ENCODE measurements around the gene TMEM132D.
"Not testable (repeated sequence)": the region's sequence is repeated elsewhere in the genome, so short reads cannot be mapped to it uniquely, and the experiment has no call there.

The TMEM132D gene

DNA sequence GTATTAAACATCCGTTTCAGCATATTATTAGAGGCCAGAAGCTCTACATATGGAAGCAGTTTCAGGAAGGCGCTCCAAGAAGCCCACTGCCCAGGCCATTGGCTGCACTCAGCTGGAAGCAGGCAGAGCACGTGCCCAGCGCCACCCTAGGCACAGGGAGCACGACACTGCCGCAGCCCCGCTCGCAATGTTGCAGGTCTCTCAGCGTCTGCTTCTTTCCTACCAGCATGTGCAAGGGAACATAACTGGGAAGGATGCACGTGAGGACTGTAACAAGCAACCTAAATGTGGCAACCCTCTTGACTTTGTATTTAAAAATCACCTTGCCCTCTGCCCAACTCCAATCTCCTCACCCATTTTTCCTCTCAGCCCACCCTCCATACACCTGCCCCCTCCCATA, 3.5 kb downstream of the TMEM132D start:
- DNase-seq = no peak
- TF ChIP-seq GATA1 (IDR thresholded peaks at IDR 0.05; ENCODE audit: low read depth, low read length) (no peak), POLR2A (IDR thresholded peaks at IDR 0.05; ENCODE audit: low read length) (no peak)

DNA sequence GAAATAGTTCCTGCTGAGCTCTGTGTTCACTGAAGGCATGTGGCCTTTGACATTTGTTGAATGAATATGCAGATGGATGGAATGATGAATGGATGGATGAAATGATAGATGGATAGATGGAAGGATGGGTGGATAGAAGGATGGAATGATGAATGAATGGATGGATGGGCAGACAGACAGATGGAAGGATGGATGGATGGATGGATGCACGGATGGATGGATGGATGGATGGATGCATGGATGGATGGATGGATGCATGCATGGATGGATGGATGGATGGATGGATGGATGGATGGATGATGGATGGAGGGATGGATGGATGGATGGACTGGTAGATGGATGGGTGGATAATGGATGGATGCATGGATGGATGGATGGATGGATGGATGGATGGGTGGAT, 4.8 kb downstream of the TMEM132D start:
- DNase-seq = not testable (repeated sequence)

DNA sequence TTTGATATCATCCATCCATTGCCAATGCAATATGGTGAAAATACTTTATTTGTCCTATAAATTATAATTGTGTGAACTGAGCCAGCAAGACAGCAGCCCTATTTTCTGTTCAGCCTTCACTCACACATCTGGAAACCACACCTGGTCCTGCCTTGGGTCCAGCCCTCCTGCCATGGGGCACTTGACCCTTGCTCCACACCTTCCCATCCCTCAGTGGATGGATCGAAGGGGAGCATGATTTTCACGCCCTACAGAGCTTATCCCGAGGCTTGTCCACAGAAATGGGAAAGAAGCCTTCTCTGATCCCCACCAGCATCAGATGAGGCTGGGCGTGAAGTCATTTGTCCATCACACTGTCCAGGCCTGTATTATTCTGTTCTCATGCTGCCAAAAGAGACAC, 10.1 kb downstream of the TMEM132D start:
- DNase-seq = no peak
- TF ChIP-seq GATA1 (IDR thresholded peaks at IDR 0.05; ENCODE audit: low read depth, low read length) (no peak), POLR2A (IDR thresholded peaks at IDR 0.05; ENCODE audit: low read length) (no peak)

DNA sequence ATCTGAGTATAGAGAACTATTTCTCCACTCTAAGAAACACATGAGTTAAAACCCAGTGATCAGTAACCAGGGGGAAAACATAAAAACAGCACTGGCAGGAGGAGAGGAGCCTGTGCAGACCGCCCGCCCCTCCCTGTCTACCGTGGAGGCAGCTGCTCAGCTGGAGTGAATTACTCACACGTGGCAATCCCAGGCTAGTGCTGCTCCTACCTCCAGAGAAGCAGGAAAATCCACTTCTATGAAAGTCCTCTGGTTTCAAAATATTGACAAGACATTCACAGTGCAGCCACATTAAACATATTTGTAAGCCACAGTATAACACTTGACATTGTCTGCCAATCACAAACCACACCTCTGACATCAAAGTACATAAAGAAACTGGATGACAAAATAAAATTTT, 16.7 kb downstream of the TMEM132D start:
- no peak for TF ChIP-seq GATA1 (IDR thresholded peaks at IDR 0.05; ENCODE audit: low read depth, low read length)
- TF ChIP-seq POLR2A (IDR thresholded peaks at IDR 0.05; ENCODE audit: low read length) = no peak
- no peak for DNase-seq

DNA sequence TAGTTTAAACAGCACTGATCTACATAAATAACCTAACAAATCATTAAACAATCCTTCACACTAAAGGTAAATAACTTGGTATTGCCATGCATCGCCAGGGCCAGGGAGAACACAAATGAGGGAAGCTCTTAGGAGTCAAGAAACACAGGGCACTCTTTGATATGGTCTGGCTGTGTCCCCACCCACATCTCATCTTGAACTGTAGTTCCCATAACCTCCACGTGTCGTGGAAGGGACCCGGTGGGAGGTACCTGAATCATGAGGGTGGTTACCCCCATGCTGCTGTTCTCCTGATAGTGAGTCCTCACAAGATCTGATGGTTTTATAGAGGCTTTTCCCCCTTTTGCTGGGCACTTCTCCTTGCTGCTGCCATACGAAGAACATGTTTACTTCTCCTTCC, 17.3 kb downstream of the TMEM132D start:
- TF ChIP-seq GATA1 (IDR thresholded peaks at IDR 0.05; ENCODE audit: low read depth, low read length) (no peak), POLR2A (IDR thresholded peaks at IDR 0.05; ENCODE audit: low read length) (no peak)
- no peak for DNase-seq

DNA sequence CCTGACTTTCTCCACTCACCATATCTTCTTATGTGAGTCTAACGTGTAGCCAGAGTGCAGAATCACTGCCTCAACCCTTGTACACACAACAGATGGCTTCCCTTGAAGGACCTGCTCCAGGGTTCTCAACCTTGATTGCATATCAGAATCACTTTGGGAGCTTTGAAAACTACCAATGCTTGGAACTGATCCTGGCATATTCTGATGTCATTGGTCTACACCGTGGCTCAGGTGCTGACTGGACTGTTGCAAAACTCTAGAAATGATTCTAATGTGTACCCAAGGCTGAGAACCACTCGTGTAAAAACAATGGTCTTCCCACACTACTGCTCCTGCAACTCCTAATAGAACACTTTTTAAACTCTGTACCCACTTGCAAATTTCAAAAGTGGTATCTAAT, 18.5 kb downstream of the TMEM132D start:
- DNase-seq = no peak
- TF ChIP-seq GATA1 (IDR thresholded peaks at IDR 0.05; ENCODE audit: low read depth, low read length) (no peak), POLR2A (IDR thresholded peaks at IDR 0.05; ENCODE audit: low read length) (no peak)

DNA sequence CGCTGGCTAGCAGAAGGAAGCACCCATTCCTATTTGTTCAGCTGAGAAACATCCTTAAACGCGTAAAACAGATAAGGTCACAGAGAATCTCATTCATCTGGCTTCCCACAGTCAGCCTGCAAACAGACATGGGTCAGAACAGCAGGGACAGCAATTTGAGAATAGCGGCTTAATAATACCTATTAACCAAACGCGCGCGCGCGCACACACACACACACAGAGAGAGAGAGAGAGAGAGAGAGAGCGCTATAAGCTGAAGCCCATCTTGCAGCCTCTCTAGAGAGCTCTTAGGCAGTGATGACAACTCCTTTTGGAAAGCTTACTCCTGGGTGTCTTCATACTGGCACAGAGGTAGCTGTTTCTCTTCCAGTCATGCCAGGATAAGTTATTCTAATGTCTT, 26.4 kb downstream of the TMEM132D start:
- DNase-seq = no peak
- TF ChIP-seq POLR2A (IDR thresholded peaks at IDR 0.05; ENCODE audit: low read length) = no peak
- TF ChIP-seq GATA1 (IDR thresholded peaks at IDR 0.05; ENCODE audit: low read depth, low read length) = no peak

DNA sequence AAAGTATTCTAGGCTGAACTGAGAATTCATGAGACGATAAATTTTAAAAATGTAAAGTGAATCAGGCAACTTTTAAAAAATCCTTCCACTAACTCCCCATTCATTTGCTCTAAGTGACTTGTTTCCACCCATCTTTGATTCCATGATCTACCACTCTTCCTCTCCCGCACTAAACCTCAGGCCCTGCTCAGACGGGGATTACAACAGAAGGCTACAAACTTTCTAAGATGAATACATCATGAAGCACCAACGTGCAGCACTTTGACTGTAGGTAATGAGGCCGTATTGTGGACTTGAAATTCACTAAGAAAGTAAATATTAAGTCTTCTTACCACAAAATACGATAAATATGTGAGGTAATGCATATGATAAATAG, 30.0 kb downstream of the TMEM132D start:
- no peak for TF ChIP-seq GATA1 (IDR thresholded peaks at IDR 0.05; ENCODE audit: low read depth, low read length)
- no peak for TF ChIP-seq POLR2A (IDR thresholded peaks at IDR 0.05; ENCODE audit: low read length)
- no peak for DNase-seq

DNA sequence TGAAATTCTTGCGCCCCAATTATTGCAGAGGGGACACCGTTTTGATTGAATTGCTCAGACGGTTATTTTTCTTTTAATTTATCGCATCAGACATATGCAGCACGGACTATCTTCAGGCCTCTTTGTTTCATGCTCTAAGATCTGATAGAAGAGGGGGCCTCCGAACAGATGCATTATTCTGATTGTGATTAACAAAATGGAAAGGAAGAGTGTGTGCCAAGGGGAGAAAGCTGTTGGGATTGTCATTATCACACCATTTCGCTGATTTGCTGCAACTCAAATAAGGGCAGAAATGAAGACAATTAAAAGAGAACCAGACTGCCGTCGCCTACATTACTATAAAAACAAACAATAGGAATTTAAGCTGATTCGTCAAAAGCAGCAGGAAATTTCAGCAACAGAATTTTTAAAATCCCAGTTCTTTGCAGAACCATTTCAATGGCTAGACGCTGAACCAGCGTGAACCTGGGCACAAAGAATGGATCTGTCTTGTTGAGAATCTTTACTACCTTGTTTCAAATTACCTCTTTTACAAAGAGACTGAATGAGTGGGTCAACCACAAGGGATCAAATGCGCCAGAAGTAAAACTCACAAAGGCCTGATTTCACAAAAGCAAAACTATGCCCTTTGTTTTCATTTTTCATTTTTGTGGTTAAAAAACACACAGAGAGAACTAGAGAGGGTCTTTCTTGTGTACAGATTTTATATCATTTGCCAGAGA, 30.6 kb downstream of the TMEM132D start:
- TF ChIP-seq POLR2A (IDR thresholded peaks at IDR 0.05; ENCODE audit: low read length) (no peak), GATA1 (IDR thresholded peaks at IDR 0.05; ENCODE audit: low read depth, low read length) (no peak)
- no peak for DNase-seq

DNA sequence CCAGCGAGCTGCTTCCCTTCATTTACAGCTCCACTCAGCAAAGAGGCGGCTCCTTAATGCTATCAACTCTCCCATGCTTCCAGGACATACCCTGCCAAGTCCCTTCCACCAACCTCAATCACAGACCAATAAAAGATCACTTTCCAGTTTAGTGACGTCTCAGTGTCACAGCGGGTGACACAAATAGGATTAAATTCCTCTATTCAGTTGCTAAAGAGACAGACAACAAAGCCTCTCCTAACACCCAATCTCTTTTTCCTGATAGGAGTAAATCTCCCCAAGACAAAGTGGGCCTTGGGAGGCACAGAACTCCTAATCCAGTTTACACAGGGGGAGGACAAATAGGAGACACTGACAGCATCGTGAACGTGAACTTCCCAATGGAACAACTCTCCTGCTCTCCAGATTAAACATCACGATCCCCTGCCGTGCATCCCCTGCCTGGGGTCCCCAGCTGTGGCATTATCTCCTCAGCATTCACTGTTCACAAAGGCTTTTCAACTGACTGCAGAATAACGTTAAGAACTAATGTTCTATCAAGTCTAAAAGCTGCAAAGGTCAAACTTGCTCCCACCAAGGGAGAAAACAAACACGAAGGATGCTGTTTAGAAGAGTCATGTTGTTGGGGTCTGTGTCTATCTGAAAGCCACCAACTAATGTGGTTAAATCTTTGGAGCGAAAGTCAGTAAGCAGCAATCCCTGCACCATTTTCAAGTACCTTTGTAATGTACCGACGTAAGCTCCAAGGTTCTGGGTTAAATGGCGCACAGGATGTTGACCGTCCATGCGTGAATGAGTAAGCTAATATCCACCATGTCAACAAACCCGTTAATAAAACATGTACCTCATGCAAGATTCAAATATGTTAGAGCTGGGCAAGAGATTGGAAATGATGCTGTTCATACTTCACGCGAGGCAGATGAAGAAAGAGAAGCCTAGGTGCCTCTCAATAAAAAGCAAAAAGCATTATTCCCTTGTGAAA, 31.5 kb downstream of the TMEM132D start:
- TF ChIP-seq POLR2A (IDR thresholded peaks at IDR 0.05; ENCODE audit: low read length) = no peak
- TF ChIP-seq GATA1 (IDR thresholded peaks at IDR 0.05; ENCODE audit: low read depth, low read length) = no peak
- no peak for DNase-seq

DNA sequence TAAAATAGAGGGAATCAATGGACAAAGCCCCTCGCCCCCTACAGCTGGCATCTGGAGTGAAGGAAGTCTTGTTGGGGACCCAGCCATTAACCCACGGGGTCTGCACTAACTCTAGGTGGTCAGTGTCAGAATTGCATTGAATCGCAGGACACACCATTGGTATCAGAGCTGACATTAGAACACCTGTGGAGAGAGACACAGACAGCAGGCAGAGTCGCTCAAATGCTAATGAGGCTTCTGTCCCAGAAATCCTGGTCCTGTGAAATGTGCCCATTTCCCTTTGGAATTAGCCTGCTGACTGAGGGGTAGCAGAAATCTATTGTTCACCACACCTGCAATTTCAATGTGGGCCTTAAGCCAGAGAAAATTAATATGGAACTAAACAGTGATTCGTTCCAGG, 33.0 kb downstream of the TMEM132D start:
- DNase-seq = no peak
- TF ChIP-seq GATA1 (IDR thresholded peaks at IDR 0.05; ENCODE audit: low read depth, low read length) (no peak), POLR2A (IDR thresholded peaks at IDR 0.05; ENCODE audit: low read length) (no peak)

DNA sequence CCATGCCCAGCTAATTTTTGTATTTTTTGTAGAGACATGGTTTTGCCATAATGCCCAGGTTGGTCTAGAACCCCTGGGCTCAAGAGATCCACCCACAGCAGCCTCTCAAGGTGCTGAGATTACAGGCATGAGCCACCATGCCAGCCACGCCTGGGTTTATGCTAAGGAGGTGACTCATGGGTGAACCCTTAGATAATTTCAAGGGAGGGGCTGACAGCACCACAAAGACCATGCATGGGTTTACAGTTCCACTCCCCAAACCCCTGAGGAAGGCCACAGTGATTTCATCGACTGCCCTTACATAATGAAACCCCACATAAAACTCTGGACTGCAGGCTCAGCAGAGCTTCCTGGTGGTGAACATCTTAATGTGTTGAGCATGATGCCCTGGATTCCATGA, 33.7 kb downstream of the TMEM132D start:
- DNase-seq = no peak
- TF ChIP-seq GATA1 (IDR thresholded peaks at IDR 0.05; ENCODE audit: low read depth, low read length) (no peak), POLR2A (IDR thresholded peaks at IDR 0.05; ENCODE audit: low read length) (no peak)

DNA sequence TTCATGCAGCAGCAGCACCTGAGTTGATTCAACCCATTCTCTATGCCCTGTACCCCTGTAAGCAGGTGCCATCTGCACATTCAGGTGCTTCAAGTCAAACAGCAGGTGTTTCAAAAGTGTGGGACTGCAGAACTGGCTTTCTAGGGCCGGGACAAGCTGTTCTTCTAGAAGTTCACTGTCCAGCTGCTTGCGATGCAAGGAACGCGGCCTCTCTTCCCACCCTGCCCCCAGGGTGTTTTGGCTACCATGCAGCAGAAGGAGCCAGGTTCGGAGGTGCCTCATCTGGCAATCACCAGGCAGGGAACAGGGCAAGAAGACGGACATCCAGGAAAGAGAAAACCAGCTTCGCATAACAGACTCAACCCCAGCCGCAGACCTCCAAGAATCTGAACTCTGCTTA, 35.2 kb downstream of the TMEM132D start:
- TF ChIP-seq POLR2A (IDR thresholded peaks at IDR 0.05; ENCODE audit: low read length) (no peak), GATA1 (IDR thresholded peaks at IDR 0.05; ENCODE audit: low read depth, low read length) (no peak)
- no peak for DNase-seq

DNA sequence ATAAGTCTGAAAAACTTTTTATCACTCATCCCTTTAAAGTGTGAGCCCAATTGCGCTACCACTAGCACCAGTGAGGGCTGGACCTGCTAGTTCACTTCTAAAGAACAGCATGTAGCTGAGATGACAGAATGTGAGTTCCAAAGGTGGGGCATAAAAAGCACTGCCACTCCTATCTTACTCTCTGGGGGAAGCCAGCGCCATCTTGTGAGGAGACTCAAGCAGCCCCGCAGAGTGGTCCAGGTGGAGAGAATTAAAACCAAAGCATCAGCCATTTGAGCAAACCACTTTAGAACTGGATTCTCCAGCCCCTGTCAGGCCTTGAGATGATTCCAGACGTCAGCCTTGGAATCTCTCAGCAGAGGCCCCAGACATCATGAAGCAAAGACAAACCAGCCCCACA, 39.9 kb downstream of the TMEM132D start:
- no peak for TF ChIP-seq POLR2A (IDR thresholded peaks at IDR 0.05; ENCODE audit: low read length)
- no peak for DNase-seq

All from erythroblast (primary cell).